LHCN-M2 (cell line): ENCODE measurements around the gene ILDR1. TPM values are rescaled to one million over a fixed set of nuclear protein-coding genes. Genes with fewer than 3 reads are reported as not detected.
"Not testable (repeated sequence)": the region's sequence is repeated elsewhere in the genome, so short reads cannot be mapped to it uniquely, and the experiment has no call there.

ENCODE experiments used
- DNase-seq: peaks from one replicate; pipeline ENCODE4 v3.0.0-alpha.2; 2012; ENCODE audit warnings: low read depth
- total RNA-seq: library from RNA; depleted of rRNA; stranded (reverse); fragments of >200 nt; gene quantifications from 2 replicates; pipeline ENCODE4 v1.2.3, GENCODE V29; 2014; rRNA removed

Gene ILDR1
- total RNA-seq, 1 experiment from 2014 or later, result not detected

DNA sequence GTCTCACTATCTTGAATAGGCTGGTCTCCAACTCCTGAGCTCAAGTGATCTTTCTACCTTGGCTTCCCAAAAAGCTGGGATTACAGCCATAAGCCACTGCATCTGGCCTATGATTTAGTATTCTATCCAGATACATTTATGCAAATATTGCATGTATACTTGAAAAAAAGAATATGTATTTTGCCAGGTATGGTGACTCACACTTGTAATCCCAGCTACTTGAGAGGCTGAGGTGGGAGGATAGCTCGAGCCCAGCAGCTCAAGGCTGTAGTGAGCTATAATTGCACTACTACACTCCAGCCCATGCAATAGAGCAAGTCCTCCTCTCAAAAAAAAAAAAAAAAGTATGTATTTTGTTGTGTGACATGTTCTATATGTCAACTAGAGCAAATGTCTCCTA lies 73.4 kb downstream of the ILDR1 start:
- DNase-seq, result no peak

DNA sequence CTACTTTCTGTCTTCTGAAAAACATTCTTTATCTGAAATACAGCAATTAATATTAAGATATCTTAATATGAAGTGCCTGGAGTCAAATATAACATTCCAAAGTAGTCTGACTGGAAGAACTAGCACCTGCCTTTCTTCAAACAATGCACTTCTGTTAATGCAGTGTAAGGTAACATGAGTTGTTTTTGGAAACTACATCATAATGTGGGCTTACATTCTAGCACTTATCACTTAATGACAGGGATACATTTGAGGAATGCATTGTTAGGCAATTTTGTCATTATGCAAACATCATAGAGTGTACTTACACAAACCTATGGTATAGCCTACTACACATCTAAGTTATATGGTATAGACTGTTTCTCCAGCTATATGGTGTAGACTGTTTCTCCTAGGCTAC lies 78.6 kb downstream of the ILDR1 start:
- no peak for DNase-seq

DNA sequence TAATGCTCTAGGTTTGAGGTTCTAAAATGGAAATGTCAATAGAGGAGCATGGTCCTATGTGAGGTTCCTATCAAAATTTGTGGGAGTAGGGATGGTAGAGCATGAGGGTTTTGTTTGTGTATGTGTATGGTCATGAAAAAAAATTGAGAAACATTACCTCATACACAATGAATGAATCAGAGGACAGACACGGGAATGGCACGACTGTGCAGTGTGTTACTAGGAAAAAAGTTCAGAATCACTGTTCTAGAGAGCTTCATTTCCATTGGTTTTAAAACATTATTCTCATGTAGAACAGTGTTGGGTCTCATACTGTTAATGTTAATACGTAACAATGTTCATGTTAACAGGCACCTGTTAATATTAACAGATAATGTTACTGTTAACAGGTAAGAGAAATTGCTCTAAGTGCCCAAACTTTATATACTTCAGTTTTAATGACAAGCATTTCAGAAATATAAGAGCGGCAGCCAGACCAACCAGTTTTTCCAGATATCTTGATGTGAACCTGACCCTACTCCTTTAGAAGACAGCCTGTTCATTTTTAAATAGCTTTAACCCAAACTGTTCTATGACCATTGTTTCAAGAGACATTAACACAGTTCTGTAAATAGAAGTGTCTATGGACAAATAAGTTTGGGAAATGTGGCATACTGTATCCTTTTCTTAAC lies 79.8 kb downstream of the ILDR1 start:
- no peak for DNase-seq

DNA sequence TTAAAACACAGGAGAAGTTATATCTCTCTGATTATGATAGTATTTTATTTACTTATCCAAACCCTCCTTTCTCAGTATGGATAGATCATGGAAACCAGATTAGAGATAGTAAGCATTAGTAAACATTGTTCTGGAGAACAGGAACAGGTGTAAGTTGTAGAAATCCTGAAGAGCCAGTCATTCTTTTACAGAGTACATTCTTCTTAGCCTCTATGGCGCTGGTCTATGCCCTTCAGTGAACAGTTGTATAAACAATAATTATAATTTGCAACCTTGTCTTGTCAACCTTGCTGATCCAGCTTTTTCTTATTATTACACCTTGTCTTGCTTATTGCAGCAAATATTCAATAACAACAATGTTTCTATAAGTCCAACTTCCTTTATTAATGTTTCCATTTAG lies 80.5 kb downstream of the ILDR1 start:
- DNase-seq, result no peak

DNA sequence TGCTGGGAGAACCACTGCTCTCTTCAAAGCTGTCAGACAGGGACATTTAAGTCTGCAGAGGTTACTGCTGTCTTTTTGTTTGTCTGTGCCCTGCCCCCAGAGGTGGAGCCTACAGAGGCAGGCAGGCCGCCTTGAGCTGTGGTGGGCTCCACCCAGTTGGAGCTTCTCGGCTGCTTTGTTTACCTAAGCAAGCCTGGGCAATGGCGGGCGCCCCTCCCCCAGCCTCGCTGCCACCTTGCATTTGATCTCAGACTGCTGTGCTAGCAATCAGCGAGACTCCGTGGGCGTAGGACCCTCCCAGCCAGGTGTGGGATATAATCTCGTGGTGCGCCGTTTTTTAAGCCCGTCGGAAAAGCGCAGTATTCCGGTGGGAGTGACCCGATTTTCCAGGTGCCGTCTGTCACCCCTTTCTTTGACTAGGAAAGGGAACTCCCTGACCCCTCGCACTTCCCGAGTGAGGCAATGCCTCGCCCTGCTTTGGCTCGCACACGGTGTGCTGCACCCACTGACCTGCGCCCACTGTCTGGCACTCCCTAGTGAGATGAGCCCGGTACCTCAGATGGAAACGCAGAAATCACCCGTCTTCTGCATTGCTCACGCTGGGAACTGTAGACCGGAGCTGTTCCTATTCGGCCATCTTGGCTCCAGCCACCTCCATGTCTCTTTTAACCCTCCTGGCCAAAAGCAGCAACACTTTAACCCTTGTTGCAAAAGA lies 83.7 kb downstream of the ILDR1 start:
- not testable (repeated sequence) for DNase-seq

Other genes with a start within 250 kb of the ILDR1 start
- gene IQCB1, start 187.2 kb downstream of the ILDR1 start, total RNA-seq, result 18.9 and 21.4 TPM in 2 replicates
- gene EAF2, start 187.0 kb downstream of the ILDR1 start, total RNA-seq, result 0.90 and 0.92 TPM in 2 replicates
- gene SLC15A2, start 127.8 kb downstream of the ILDR1 start, total RNA-seq, result 0.06 and 0.11 TPM in 2 replicates
- not detected in 2 replicates for gene CD86, start 33.1 kb upstream of the ILDR1 start, total RNA-seq
- gene CASR, start 161.4 kb upstream of the ILDR1 start, total RNA-seq, result not detected in 2 replicates